Activated CD4-positive, alpha-beta memory T cell treated with anti-CD3 and anti-CD28 coated beads, Interleukin-2, amount 10 ng/mL, durations not matched to agents 7 days and 5 days (primary cell): Measurements from ENCODE around the gene ZNF469. TPM values are rescaled to one million over a fixed set of nuclear protein-coding genes. Genes with fewer than 3 reads are reported as not detected.

Source experiments
- CTCF ChIA-PET: fragments of 350-600 bp; sonication (Branson Sonifier 250); formaldehyde crosslinking; loops from one replicate; lab custom pipeline; 2021; ENCODE audit warnings: antibody characterized with exemption, inconsistent platforms; lab: Charles Lee
- POLR2A ChIA-PET: fragments of 350-600 bp; sonication (Branson Sonifier 250); formaldehyde crosslinking; loops from one replicate; lab custom pipeline; 2021; ENCODE audit warnings: antibody characterized with exemption; lab: Charles Lee
- DNase-seq: peaks from one replicate; pipeline ENCODE4 v3.0.0-alpha.2; 2020
- H3K27ac Mint-ChIP-seq: one replicate; pipeline ENCODE4 v1.8.0; 2021; ENCODE audit warnings: mild to moderate bottlenecking, mixed read lengths
- H3K27me3 Mint-ChIP-seq: one replicate; pipeline ENCODE4 v1.8.0; 2021; ENCODE audit warnings: mixed read lengths
- H3K36me3 Mint-ChIP-seq: one replicate; pipeline ENCODE4 v1.8.0; 2021; ENCODE audit warnings: low read depth, mixed read lengths
- H3K4me1 Mint-ChIP-seq: one replicate; pipeline ENCODE4 v1.8.0; 2021; ENCODE audit warnings: mixed read lengths
- H3K4me3 Mint-ChIP-seq: one replicate; pipeline ENCODE4 v1.8.0; 2021; ENCODE audit warnings: mild to moderate bottlenecking, mixed read lengths
- H3K9me3 Mint-ChIP-seq: one replicate; pipeline ENCODE4 v1.8.0; 2021; ENCODE audit warnings: mixed read lengths
- total RNA-seq, 2 experiments: library from RNA; stranded (reverse); gene quantifications; one replicate each; pipeline ENCODE4 v1.2.3, GENCODE V29; 2021

ZNF469 gene
- total RNA-seq, 2 experiments from 2014 or later, result 0.23 to 0.28 TPM

DNA sequence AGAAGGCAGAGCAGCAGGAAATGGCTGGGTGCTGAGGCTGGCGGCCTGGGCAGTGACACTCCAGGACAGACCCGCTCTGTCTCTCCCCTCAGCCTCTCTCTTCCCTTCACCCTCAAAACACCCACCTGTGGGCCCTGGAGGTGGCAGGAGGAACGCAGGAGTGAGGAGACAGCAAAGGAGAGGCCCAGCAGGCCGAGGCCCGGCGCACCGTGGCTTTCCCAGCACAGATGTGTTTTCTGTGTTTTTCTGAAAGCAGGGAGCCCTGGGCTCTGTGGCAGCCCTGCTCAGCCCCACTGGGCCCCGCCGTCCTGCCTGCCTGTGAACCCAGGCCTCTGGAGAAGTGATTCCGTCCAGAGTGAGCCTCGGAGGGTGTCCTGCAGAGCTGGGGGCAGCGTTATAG is 30.5 kb downstream of the ZNF469 start:
- CTCF ChIA-PET, result no interaction called here
- POLR2A ChIA-PET, result no interaction called here
- Mint-ChIP-seq H3K9me3 (no peaks in the 10 kb centered on the region), H3K4me3 (no peak overlapping the region), H3K4me1 (no peaks in the 10 kb centered on the region), H3K27ac (no peak overlapping the region), H3K36me3 (no peaks in the 10 kb centered on the region), H3K27me3 (no peaks in the 10 kb centered on the region)
- DNase-seq, result no peak

DNA sequence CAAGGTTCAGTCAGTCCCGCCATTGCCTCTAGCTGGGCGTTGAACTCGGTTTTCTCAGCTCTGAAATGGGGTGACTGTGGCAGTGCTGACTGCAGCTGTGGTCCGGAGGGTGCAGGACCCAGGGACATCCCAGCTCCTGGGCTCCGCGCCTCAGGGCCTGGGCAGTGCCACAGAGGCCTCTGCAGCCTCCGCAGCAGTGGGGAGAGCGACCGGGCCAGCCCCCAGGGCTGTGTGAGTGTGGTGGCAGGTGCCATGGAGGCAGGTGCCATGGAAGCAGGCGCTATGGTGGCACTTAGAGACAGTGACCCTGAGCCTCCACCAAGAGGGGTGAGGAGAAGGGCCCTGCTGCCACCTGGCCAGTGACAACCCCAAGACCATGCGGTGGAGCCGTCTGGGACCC is 30.9 kb downstream of the ZNF469 start:
- Mint-ChIP-seq H3K36me3 (no peaks in the 10 kb centered on the region), H3K9me3 (no peaks in the 10 kb centered on the region), H3K27me3 (no peaks in the 10 kb centered on the region), H3K4me1 (no peaks in the 10 kb centered on the region), H3K27ac (no peak overlapping the region), H3K4me3 (no peak overlapping the region)
- no peak for DNase-seq
- CTCF ChIA-PET, result no interaction called here
- POLR2A ChIA-PET, result no interaction called here

DNA sequence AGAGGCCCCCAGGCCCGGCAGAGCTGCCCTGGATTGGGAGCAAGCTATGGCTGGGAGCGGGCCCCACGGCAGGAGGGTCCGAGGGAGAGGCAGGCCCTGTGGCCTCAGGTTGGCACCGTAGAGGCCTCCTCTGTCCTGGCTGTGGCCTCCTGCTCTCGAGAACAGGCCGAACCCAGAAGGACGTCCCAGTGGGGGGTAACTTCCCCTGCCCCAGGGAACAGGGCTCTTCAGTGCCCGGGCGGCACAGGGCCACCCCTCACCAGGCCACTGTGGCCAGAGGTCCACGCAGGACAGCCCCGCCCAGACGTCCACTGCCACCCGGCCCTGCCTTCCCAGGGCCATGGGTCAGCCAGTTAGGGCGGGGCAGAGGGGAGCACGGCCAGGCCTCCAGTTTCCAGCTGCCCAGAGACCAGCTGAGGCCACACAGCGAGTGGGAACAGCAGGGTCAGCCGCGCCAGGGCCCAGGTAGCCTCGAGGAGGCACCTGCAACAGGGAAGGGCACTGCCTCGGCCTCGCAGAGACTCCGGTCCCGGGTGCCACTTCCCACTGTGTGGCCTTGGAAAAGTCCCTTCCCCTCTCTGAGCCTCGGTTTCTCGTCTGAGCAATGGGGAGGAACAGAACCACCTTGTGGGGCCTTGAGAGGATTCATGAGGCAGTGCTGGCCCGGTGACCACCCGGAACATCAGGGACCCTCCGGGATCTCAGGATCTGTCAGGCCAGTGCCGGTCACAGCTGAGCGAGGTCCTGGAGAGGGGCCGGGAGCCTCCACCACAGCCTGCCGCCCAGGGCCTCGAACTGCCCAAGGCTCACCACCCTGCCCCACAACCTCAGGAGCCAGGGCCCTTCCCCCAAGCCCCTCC is 32.0 kb downstream of the ZNF469 start:
- no peaks in the 10 kb centered on the region for H3K9me3 Mint-ChIP-seq
- H3K27me3 Mint-ChIP-seq, result no peaks in the 10 kb centered on the region
- no peak for DNase-seq
- H3K4me3 Mint-ChIP-seq, result no peak overlapping the region
- no peaks in the 10 kb centered on the region for H3K4me1 Mint-ChIP-seq
- ChIA-PET POLR2A (interaction anchor here (1.1 kb wide), 1 partner anchor 16 kb away, joined by 3 read pairs; no protein-coding TSS in a partner anchor), CTCF (no interaction called here)
- H3K27ac Mint-ChIP-seq, result no peak overlapping the region
- no peaks in the 10 kb centered on the region for H3K36me3 Mint-ChIP-seq

DNA sequence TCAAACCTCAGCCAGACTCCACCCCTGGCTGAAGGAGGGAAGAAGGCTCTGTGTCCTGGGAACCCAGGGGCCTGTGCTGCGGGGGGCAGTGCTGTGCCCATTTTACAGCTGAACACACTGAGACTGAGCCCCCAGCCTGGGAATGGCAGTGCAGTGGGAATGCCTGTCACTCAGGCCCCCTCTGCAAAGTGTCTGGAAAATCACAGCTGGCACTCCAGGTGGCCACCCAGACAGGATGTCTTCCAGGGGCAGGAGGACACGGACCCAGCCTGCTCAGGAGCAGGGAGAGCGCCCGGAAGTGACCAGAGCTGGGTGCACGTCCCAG is 32.6 kb downstream of the ZNF469 start:
- H3K4me1 Mint-ChIP-seq, result no peaks in the 10 kb centered on the region
- CTCF ChIA-PET, result no interaction called here
- H3K27ac Mint-ChIP-seq, result no peak overlapping the region
- H3K27me3 Mint-ChIP-seq, result no peaks in the 10 kb centered on the region
- no peak for DNase-seq
- POLR2A ChIA-PET, result interaction anchor here (1.1 kb wide), 1 partner anchor 15 kb away, joined by 3 read pairs; no protein-coding TSS in a partner anchor
- H3K36me3 Mint-ChIP-seq, result no peaks in the 10 kb centered on the region
- no peaks in the 10 kb centered on the region for H3K9me3 Mint-ChIP-seq
- no peak overlapping the region for H3K4me3 Mint-ChIP-seq

DNA sequence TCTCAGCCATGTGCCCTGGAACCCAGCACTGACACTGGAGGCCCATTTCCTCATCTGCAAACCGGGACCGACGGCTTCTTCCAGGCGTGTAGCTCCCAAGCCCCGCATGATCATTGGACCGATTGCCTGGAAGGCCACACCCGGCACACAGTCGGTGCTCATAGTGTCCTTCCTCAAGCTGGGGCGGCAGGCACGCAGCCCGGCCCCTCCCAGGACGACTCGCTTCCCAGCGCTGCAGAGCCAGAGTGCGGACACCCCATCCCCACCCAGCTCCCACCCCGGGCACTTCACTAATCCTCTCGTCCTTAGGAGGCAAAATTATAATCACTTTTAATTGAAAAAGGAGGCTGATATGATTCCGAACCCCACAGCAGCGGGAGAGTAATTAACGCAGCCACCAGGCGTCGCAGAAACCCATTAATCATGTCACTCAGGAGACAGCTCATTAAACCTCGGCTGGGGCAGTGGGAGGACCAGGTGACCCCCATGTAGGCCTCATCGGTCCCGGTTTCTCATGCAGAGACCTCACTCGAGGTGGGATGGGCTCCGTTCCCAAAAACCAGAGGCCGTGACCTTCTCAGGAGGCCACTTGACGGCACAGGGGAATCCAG is 33.1 kb downstream of the ZNF469 start:
- ChIA-PET CTCF (no interaction called here), POLR2A (interaction anchor here (1.1 kb wide), 1 partner anchor 15 kb away, joined by 3 read pairs; no protein-coding TSS in a partner anchor)
- Mint-ChIP-seq H3K27me3 (no peaks in the 10 kb centered on the region), H3K4me1 (no peaks in the 10 kb centered on the region), H3K27ac (no peak overlapping the region), H3K4me3 (no peak overlapping the region), H3K9me3 (no peaks in the 10 kb centered on the region), H3K36me3 (no peaks in the 10 kb centered on the region)
- DNase-seq, result no peak

DNA sequence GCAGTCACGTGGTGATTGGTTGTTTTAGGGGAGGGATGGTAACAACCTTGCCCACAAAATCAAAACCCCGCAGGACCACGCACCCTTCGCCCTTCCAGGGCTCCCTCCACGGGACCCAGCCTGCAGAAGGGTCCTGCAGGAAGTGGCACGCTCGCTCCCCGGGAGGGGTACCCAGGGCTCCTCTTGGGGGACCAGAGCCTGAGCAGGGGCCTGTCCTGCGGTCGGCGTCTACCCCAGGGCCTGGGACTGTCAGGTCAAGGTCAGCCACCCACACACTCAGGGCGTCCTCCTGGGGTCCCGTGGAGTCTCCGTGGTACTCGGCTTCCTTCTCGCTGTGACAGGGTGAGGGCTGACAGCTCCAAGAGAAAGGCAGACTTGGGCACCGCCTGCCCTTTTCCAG is 33.9 kb downstream of the ZNF469 start:
- ChIA-PET POLR2A (no interaction called here), CTCF (no interaction called here)
- Mint-ChIP-seq H3K4me3 (no peak overlapping the region), H3K9me3 (no peaks in the 10 kb centered on the region), H3K4me1 (no peaks in the 10 kb centered on the region), H3K27ac (no peak overlapping the region), H3K36me3 (no peaks in the 10 kb centered on the region), H3K27me3 (no peaks in the 10 kb centered on the region)
- DNase-seq, result no peak

DNA sequence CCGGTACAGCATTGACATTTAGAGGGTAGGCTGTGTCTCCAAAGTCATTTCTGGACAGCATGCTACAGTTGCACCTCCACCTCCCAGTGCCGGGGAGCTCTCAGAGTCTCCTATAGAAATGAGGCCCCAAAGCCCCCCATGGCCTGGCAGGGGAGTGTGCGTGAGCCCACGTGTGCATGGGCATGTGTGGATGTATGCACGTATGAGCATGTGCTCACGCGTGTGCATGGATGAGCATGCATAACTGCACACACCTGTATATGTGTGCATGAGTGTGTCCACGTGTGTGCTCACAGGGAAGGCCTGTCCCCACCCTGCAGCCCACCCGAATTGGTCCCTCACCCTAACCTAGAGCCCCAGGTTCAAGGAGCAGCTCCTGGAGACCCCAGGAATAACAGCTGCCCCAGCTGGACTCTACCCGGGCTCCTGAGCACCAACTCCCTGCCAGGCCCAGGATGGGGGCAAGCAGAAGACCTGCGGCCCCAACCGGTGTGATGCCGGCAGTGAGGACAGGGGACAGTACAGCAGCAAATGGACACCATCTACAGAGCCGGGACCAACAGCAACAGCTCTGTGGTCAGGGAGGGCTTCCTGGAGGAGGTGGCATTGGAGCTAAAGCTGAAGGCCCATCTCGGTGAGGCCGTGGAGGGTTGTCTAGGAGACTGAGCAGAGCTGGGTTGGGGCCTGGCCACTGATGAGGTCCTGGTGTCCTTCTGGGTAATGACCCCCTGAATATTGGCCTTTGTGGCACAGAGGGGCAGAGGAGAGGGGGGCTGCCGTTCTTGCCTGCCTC is 35.1 kb downstream of the ZNF469 start:
- H3K27ac Mint-ChIP-seq, result no peak overlapping the region
- CTCF ChIA-PET, result no interaction called here
- no peaks in the 10 kb centered on the region for H3K36me3 Mint-ChIP-seq
- H3K27me3 Mint-ChIP-seq, result no peaks in the 10 kb centered on the region
- DNase-seq, result no peak
- no peaks in the 10 kb centered on the region for H3K4me1 Mint-ChIP-seq
- H3K4me3 Mint-ChIP-seq, result no peak overlapping the region
- H3K9me3 Mint-ChIP-seq, result no peaks in the 10 kb centered on the region
- POLR2A ChIA-PET, result no interaction called here

DNA sequence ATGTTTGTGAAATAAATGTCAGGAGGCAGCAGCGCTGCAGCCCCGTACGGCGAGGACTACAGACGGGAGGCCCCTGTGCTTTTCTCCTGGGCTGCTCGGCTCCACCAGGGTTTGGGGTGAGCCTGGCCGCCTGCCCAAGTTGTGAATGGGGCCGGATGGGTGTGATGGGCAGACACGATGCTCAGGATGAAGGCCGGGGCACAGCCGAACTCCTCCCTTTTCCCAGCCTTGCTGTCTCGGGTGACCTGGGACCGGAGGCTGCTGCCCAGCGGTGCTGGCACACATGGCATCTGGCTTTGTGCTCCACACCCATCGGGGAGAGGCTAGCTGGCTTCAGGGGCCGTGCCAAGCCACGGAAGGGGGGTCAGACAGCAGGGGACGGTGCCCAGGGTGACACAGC is 36.1 kb downstream of the ZNF469 start:
- H3K27me3 Mint-ChIP-seq, result no peaks in the 10 kb centered on the region
- no peaks in the 10 kb centered on the region for H3K36me3 Mint-ChIP-seq
- CTCF ChIA-PET, result no interaction called here
- no peaks in the 10 kb centered on the region for H3K4me1 Mint-ChIP-seq
- H3K4me3 Mint-ChIP-seq, result no peak overlapping the region
- no peaks in the 10 kb centered on the region for H3K9me3 Mint-ChIP-seq
- no peak for DNase-seq
- H3K27ac Mint-ChIP-seq, result no peak overlapping the region
- POLR2A ChIA-PET, result no interaction called here

DNA sequence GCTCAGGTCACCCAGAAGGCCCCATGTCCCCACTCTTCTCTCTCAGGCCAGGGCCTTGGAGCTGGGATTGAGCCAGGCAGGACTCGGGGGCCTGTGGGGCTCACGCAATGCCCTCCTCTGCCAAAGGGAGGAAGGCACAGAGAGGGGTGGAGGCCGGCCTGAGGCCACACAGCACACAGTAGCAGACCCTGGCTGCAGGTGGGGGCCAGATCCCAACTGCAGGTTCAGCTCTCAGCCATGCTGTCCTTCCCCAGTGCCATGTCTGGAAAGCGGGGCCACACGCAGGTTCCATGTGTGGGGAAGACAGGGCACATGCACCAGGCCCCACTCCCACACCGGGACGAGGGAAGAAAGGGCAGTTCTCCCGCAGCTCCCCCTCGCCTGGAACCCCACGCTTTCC is 37.0 kb downstream of the ZNF469 start:
- Mint-ChIP-seq H3K9me3 (no peaks in the 10 kb centered on the region), H3K27ac (no peak overlapping the region), H3K4me1 (no peaks in the 10 kb centered on the region), H3K4me3 (no peak overlapping the region), H3K27me3 (no peaks in the 10 kb centered on the region), H3K36me3 (no peaks in the 10 kb centered on the region)
- CTCF ChIA-PET, result no interaction called here
- no peak for DNase-seq
- POLR2A ChIA-PET, result no interaction called here

DNA sequence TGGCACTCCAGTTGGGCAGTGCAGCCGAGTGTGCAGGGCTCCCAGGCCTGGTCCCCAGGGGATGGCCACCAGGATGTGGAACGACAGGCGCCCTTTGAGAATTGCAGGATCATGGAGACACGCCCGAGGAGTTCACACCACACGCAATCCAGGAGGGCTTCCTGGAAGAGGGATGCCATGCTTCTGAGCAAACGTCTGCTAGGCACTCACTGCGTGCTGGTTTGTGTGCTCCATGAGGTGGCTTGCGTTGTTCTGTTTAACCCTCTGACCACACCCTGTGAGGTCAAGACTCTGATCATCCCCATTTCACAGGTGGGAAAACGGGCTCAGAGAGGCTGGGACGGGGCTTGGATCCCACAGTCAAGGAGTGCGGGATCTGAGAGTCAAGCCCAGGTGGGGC is 37.7 kb downstream of the ZNF469 start:
- no peaks in the 10 kb centered on the region for H3K27me3 Mint-ChIP-seq
- no peaks in the 10 kb centered on the region for H3K9me3 Mint-ChIP-seq
- POLR2A ChIA-PET, result no interaction called here
- no peaks in the 10 kb centered on the region for H3K36me3 Mint-ChIP-seq
- H3K27ac Mint-ChIP-seq, result no peak overlapping the region
- no peak for DNase-seq
- CTCF ChIA-PET, result no interaction called here
- H3K4me1 Mint-ChIP-seq, result no peaks in the 10 kb centered on the region
- no peak overlapping the region for H3K4me3 Mint-ChIP-seq

DNA sequence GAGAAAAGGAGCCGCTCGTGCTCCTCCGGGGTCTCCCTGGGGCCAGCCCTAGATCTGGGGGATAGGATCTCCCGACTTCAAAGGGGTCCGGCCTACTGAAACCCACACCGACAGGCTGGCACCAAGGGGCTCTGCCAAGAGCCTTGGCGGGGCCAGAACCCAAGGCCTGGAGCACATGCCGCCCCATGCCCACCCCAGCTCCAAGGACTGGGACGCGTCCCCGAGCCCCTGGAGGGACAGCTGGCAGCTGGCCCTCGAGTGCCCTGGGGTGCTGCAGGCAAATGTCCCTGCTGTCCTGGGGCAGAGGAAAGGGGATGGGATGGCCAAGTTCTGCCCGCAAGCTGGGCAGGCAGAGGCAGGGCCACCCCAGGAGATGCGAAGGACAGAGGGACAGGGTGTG is 38.5 kb downstream of the ZNF469 start:
- H3K27me3 Mint-ChIP-seq, result no peaks in the 10 kb centered on the region
- H3K4me3 Mint-ChIP-seq, result no peak overlapping the region
- ChIA-PET POLR2A (no interaction called here), CTCF (no interaction called here)
- no peaks in the 10 kb centered on the region for H3K36me3 Mint-ChIP-seq
- no peaks in the 10 kb centered on the region for H3K9me3 Mint-ChIP-seq
- no peaks in the 10 kb centered on the region for H3K4me1 Mint-ChIP-seq
- no peak for DNase-seq
- no peak overlapping the region for H3K27ac Mint-ChIP-seq

DNA sequence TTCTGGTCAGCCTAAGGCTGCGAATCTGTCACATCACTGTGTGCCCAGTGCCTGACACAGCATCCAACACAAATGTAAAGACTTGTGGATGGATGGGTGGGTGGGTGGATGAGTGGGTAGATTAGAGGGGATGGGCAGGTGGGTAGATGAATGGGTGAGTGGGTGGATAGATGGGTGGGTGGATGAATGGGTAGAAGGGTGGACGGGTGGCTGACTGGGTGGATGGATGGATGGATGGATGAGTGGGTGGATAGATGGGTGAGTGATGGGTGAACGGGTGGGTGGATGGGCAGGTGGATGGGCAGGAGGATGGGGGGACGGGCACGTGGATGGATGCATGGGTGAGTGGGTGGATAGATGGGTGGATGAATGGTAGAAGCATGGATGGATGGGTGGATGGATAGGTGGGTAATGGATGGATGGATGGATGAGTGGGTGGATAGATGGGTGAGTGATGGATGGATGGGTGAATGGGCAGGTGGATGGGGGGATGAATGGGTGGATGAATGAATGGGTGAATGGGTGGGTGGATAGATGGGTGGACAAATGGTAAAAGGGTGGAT is 39.2 kb downstream of the ZNF469 start:
- H3K4me3 Mint-ChIP-seq, result no peak overlapping the region
- DNase-seq, result no peak
- H3K27me3 Mint-ChIP-seq, result no peaks in the 10 kb centered on the region
- H3K4me1 Mint-ChIP-seq, result no peaks in the 10 kb centered on the region
- no peaks in the 10 kb centered on the region for H3K36me3 Mint-ChIP-seq
- H3K9me3 Mint-ChIP-seq, result no peaks in the 10 kb centered on the region
- POLR2A ChIA-PET, result no interaction called here
- CTCF ChIA-PET, result no interaction called here
- H3K27ac Mint-ChIP-seq, result no peak overlapping the region

DNA sequence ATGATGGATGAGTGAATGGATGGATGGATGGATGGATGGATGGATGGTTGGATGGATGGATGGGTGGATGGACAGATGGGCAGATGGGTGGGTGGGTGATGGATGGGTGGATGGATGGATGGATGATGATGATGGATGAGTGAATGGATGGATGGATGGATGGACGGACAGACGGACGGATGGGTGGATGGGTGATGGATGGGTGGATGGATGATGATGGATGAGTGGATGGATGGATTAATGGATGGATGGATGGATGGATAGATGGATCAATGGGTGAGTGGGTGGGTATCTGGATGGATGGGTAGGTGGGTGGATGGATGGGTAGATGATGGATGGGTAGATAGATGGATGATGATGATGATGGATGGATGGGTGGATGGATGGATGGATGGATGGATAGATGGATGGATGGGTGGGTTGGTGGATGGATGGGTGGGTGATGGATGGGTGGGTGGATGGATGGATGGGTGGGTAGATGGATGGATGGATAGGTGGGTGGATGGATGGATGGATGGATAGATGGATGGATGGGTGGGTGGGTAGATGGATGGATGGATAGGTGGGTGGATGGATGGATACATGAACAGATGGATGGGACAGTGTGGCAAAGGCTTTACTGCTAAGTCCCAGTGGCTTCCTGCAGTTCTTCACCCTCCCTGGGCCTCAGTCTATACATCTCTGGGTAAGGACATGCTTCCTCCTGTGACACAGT is 40.1 kb downstream of the ZNF469 start:
- Mint-ChIP-seq H3K27me3 (no peaks in the 10 kb centered on the region), H3K4me3 (no peak overlapping the region), H3K9me3 (no peaks in the 10 kb centered on the region), H3K27ac (no peak overlapping the region), H3K36me3 (no peaks in the 10 kb centered on the region), H3K4me1 (no peaks in the 10 kb centered on the region)
- ChIA-PET CTCF (no interaction called here), POLR2A (no interaction called here)
- DNase-seq, result no peak
